Neural progenitor cell (in vitro differentiated cells): Measurements from ENCODE around the gene PPP2R5A. TPM values are rescaled to one million over a fixed set of nuclear protein-coding genes. Genes with fewer than 3 reads are reported as not detected.

Experiments used
- DNase-seq: peaks from one replicate; pipeline ENCODE4 v3.0.0-alpha.2; 2016; ENCODE audit warnings: low spot score
- H2AFZ ChIP-seq: fragments of 200-600 bp; sonication (generic); replicated peaks from 2 replicates; pipeline ENCODE4 v1.6.1; 2016; ENCODE audit warnings: antibody characterized with exemption
- H3F3A ChIP-seq: fragments of 200-600 bp; sonication (generic); 2 replicates; pipeline ENCODE4 v1.6.1; 2016; ENCODE audit warnings: antibody characterized with exemption, low read depth
- H3K27ac ChIP-seq: fragments of 200-600 bp; sonication (generic); 2 replicates; pipeline ENCODE4 v1.5.1; 2016; ENCODE audit warnings: mild to moderate bottlenecking
- H3K27me3 ChIP-seq: fragments of 200-600 bp; sonication (generic); 2 replicates; pipeline ENCODE4 v1.6.1; 2016; ENCODE audit warnings: mild to moderate bottlenecking, moderate library complexity
- H3K36me3 ChIP-seq: fragments of 200-600 bp; sonication (generic); 2 replicates; pipeline ENCODE4 v1.5.1; 2016
- H3K4me1 ChIP-seq: fragments of 200-600 bp; sonication (generic); 2 replicates; pipeline ENCODE4 v1.6.1; 2016; ENCODE audit warnings: mixed run types
- H3K4me2 ChIP-seq: fragments of 200-600 bp; sonication (generic); 2 replicates; pipeline ENCODE4 v1.6.1; 2016
- H3K4me3 ChIP-seq: fragments of 200-600 bp; sonication (generic); 2 replicates; pipeline ENCODE4 v1.5.1; 2016
- H3K79me2 ChIP-seq: fragments of 200-600 bp; sonication (generic); 2 replicates; pipeline ENCODE4 v1.6.1; 2016; ENCODE audit warnings: low read depth
- H3K9ac ChIP-seq: fragments of 200-600 bp; sonication (generic); 2 replicates; pipeline ENCODE4 v1.6.1; 2016
- H3K9me3 ChIP-seq: fragments of 200-600 bp; sonication (generic); 2 replicates; pipeline ENCODE4 v1.5.1; 2016; ENCODE audit warnings: low read depth
- H4K20me1 ChIP-seq: fragments of 200-600 bp; sonication (generic); 2 replicates; pipeline ENCODE4 v1.6.1; 2016; ENCODE audit warnings: low read depth
- H3K27ac Mint-ChIP-seq: 3 replicates; pipeline ENCODE4 v1.8.0; 2021; ENCODE audit warnings: mixed read lengths
- H3K27me3 Mint-ChIP-seq: 2 replicates; pipeline ENCODE4 v1.8.0; 2022; ENCODE audit warnings: low read depth, mild to moderate bottlenecking, inconsistent platforms, moderate library complexity, mixed read lengths; ENCODE audit not compliant: insufficient read depth
- H3K36me3 Mint-ChIP-seq: 3 replicates; pipeline ENCODE4 v1.8.0; 2021; ENCODE audit warnings: mixed read lengths
- H3K4me1 Mint-ChIP-seq: 3 replicates; pipeline ENCODE4 v1.8.0; 2021; ENCODE audit warnings: mixed read lengths
- H3K4me3 Mint-ChIP-seq: 3 replicates; pipeline ENCODE4 v1.8.0; 2021; ENCODE audit warnings: mild to moderate bottlenecking, moderate library complexity, mixed read lengths
- H3K9me3 Mint-ChIP-seq: 3 replicates; pipeline ENCODE4 v1.8.0; 2020; ENCODE audit warnings: mixed read lengths
- CTCF ChIP-seq: fragments of 200-600 bp; sonication (generic); IDR thresholded peaks from 2 replicates; pipeline ENCODE4 v1.5.1; 2017; ENCODE audit warnings: antibody characterized with exemption, mild to moderate bottlenecking
- EZH2 ChIP-seq: fragments of 200-600 bp; sonication (generic); IDR thresholded peaks from 2 replicates; pipeline ENCODE4 v1.6.1; 2017; ENCODE audit warnings: antibody characterized with exemption, mild to moderate bottlenecking, moderate library complexity
- EZH2phosphoT487 ChIP-seq: fragments of 200-600 bp; sonication (generic); IDR thresholded peaks from 2 replicates; pipeline ENCODE4 v1.6.1; 2017; ENCODE audit warnings: antibody characterized with exemption
- total RNA-seq: library from RNA; depleted of rRNA; stranded (reverse); fragments of >200 nt; gene quantifications from 2 replicates; pipeline ENCODE4 v1.2.3, GENCODE V29; 2015; ENCODE audit warnings: low replicate concordance

Gene PPP2R5A
- total RNA-seq, 1 donor from 2014 or later, result 27.9 TPM

DNA sequence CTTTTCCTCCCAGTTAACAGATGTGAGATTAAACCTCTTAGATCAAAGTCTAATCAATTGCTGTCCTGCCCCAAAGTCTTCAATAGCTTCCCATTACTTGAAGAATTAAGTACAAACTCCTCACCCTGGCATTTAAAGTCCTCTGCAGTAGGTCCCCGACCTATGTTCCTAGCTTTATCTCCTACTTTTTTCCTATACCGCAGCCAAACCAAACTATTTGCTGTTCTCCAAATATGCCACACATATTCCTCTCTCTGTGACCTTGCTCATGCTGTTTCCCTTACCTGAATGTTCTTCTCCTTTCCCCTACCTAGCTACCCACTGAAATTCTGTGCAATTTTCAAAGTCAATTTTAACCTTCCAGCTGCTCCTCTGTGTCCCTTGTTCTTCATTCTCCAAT is 14.0 kb upstream of the PPP2R5A start:
- H3K9me3 Mint-ChIP-seq, result no peaks in the 10 kb centered on the region
- H3K9me3 ChIP-seq, result no peaks in the 10 kb centered on the region
- no peak for TF ChIP-seq CTCF
- TF ChIP-seq EZH2, result no peak
- TF ChIP-seq EZH2phosphoT487, result no peak

DNA sequence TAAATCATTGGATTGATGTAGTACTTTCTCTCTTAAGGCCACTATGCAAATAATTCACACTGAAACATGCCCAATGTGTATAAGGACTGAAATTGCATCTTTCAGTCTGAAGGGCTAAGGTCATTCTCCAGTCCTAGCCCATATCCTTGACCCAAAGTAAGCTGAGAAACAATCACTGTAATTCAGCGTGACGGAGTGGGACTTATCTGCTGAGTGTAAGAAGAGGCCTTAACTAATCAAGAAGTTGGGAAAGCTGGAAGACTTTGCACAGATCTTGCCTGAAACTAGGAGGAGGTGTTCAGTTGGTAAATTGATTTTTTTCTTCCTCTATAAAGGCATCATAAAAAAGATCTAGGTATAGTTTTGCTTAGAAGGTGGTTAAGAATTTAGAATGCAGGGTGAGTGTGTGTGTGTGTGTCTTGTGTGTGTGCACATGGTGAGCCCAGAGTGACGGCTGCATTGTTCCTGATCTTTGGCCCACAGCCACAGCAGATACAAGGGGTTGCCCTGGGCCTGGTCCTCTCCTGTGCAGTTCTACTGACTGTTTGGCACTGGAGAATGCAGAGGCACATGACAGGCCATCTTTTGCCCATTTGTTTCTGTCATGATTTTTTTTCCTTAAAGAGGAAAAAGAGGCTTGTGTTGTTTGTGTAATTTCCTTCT is 13.3 kb upstream of the PPP2R5A start:
- Mint-ChIP-seq H3K36me3 (no peaks in the 10 kb centered on the region), H3K9me3 (no peaks in the 10 kb centered on the region), H3K27ac (no peak overlapping the region), H3K27me3 (peaks cover 2% of the 10 kb centered on the region), H3K4me3 (no peak overlapping the region), H3K4me1 (no peaks in the 10 kb centered on the region)
- H4K20me1 ChIP-seq, result no peaks in the 10 kb centered on the region
- no peak for TF ChIP-seq EZH2
- no peak for TF ChIP-seq CTCF
- no peak for TF ChIP-seq EZH2phosphoT487
- no peaks in the 10 kb centered on the region for H3K27me3 ChIP-seq
- DNase-seq, result no peak
- no peaks in the 10 kb centered on the region for H3F3A ChIP-seq
- H3K36me3 ChIP-seq, result no peaks in the 10 kb centered on the region
- H2AFZ ChIP-seq, result no peak overlapping the region
- peaks cover 18% of the 10 kb centered on the region for H3K4me1 ChIP-seq
- H3K79me2 ChIP-seq, result no peaks in the 10 kb centered on the region
- H3K4me2 ChIP-seq, result no peak overlapping the region
- H3K4me3 ChIP-seq, result no peak overlapping the region
- H3K9me3 ChIP-seq, result no peaks in the 10 kb centered on the region
- no peak overlapping the region for H3K27ac ChIP-seq
- no peak overlapping the region for H3K9ac ChIP-seq

More for the DNA sequence above, 14.0 kb upstream of the PPP2R5A start:
- Mint-ChIP-seq H3K4me3 (no peak overlapping the region), H3K36me3 (no peaks in the 10 kb centered on the region), H3K27ac (no peak overlapping the region), H3K27me3 (peaks cover 2% of the 10 kb centered on the region), H3K4me1 (no peaks in the 10 kb centered on the region)
- H3K27ac ChIP-seq, result no peak overlapping the region
- no peaks in the 10 kb centered on the region for H4K20me1 ChIP-seq
- H3K4me1 ChIP-seq, result peaks cover 18% of the 10 kb centered on the region
- no peaks in the 10 kb centered on the region for H3K79me2 ChIP-seq
- no peak overlapping the region for H3K4me3 ChIP-seq
- DNase-seq, result no peak
- no peaks in the 10 kb centered on the region for H3K27me3 ChIP-seq
- no peak overlapping the region for H3K4me2 ChIP-seq
- H3K36me3 ChIP-seq, result no peaks in the 10 kb centered on the region
- H3K9ac ChIP-seq, result no peak overlapping the region
- no peak overlapping the region for H2AFZ ChIP-seq
- H3F3A ChIP-seq, result no peaks in the 10 kb centered on the region

- no peaks in the 10 kb centered on the region for H3K27me3 ChIP-seq
- peaks cover 2% of the 10 kb centered on the region for H3K4me1 Mint-ChIP-seq
- H3K4me2 ChIP-seq, result no peak overlapping the region
- H2AFZ ChIP-seq, result no peak overlapping the region
- H3K9ac ChIP-seq, result no peak overlapping the region
- peaks cover 4% of the 10 kb centered on the region for H3K27me3 Mint-ChIP-seq
- H3K4me1 ChIP-seq, result no peaks in the 10 kb centered on the region
- H3K4me3 Mint-ChIP-seq, result no peak overlapping the region
- TF ChIP-seq CTCF (no peak), EZH2phosphoT487 (no peak), EZH2 (no peak)
- H3K27ac ChIP-seq, result no peak overlapping the region
- DNase-seq, result no peak
- H3K27ac Mint-ChIP-seq, result no peak overlapping the region
- no peaks in the 10 kb centered on the region for H3K36me3 ChIP-seq
- H3F3A ChIP-seq, result peaks cover 21% of the 10 kb centered on the region
- no peaks in the 10 kb centered on the region for H4K20me1 ChIP-seq
- H3K79me2 ChIP-seq, result peaks cover 5% of the 10 kb centered on the region
- no peaks in the 10 kb centered on the region for H3K9me3 Mint-ChIP-seq
- H3K36me3 Mint-ChIP-seq, result no peaks in the 10 kb centered on the region
- no peak overlapping the region for H3K4me3 ChIP-seq
- H3K9me3 ChIP-seq, result no peaks in the 10 kb centered on the region
These were observed 3.6 kb upstream of the PPP2R5A start for GRCh38 chr1:212281590-212281989.
